Heart right ventricle (tissue), 16 donors: ENCODE results near the gene ZNF471. TPM values are rescaled to one million over a fixed set of nuclear protein-coding genes. Genes with fewer than 3 reads are reported as not detected.

ENCODE experiments used
- ATAC-seq, 8 donors: fragments of 200-7000 bp; cut with Tn5 transposase; one replicate each; pipeline ENCODE4 v1.9.1; 2020; ENCODE audit warnings: mild to moderate bottlenecking in 8 of 8, moderate library complexity in 8 of 8, moderate number of reproducible peaks in 1 of 8
- DNase-seq, 2 donors: peaks; one replicate each; pipeline ENCODE4 v3.0.0-alpha.2; 2020
- H3K27ac ChIP-seq, 10 donors: fragments of 200-600 bp; sonication (generic) in 2 of 10; one replicate each; pipeline versions ENCODE4 v1.5.0 to v1.8.0; 2020 to 2022; ENCODE audit warnings: mild to moderate bottlenecking in 3 of 10
- H3K27me3 ChIP-seq, 7 donors: fragments of 200-600 bp; one replicate each; pipeline ENCODE4 v1.8.0; 2021 to 2022; ENCODE audit warnings: mild to moderate bottlenecking in 2 of 7
- H3K36me3 ChIP-seq, 9 donors: fragments of 200-600 bp; sonication (generic) in 1 of 9; one replicate each; pipeline versions ENCODE4 v1.5.0 to v1.8.0; 2020 to 2022; ENCODE audit warnings: mild to moderate bottlenecking in 2 of 9
- H3K4me1 ChIP-seq, 9 donors: fragments of 200-600 bp; sonication (generic) in 1 of 9; one replicate each; pipeline versions ENCODE4 v1.5.0 to v1.8.0; 2020 to 2022; ENCODE audit warnings: mild to moderate bottlenecking in 4 of 9
- H3K4me3 ChIP-seq, 10 donors: fragments of 200-600 bp; sonication (generic) in 2 of 10; one replicate each; pipeline versions ENCODE4 v1.5.0 to v1.8.0; 2020 to 2022; ENCODE audit warnings: mild to moderate bottlenecking in 7 of 10, moderate library complexity in 2 of 10
- H3K9me3 ChIP-seq, 11 donors: fragments of 200-600 bp in 10 of 11; sonication (generic) in 2 of 11; one replicate each; pipeline versions ENCODE4 v1.5.0 to v1.8.0; 2013 to 2022; ENCODE audit warnings: mild to moderate bottlenecking in 2 of 11, control low read depth in 1 of 11, moderate library complexity in 1 of 11
- CTCF ChIP-seq, 9 donors: fragments of 200-600 bp; sonication (generic) in 2 of 9; IDR thresholded peaks; one replicate each; pipeline versions ENCODE4 v1.5.0 to v1.8.0; 2021 to 2022; ENCODE audit warnings: antibody characterized with exemption in 9 of 9, mild to moderate bottlenecking in 5 of 9, moderate library complexity in 1 of 9
- WGBS, 2 donors: extraction: QIAGEN DNeasy Blood & Tissue Kit; methylation state at CpG; one replicate each; pipeline ENCODE4 v1.1.7; 2013; ENCODE audit warnings: inconsistent platforms in 1 of 2; 5-methylcytosine and 5-hydroxymethylcytosine counted together
- intact Hi-C, 10 donors: fragments of 100-400 bp; cut with DNase I; formaldehyde crosslinking; loops; one replicate each; pipeline versions ENCODE4 v1.11.1 to v1.14.2; 2022
- polyA plus RNA-seq, 2 donors: library from polyadenylated mRNA; stranded (reverse); fragments of 200-250 nt; gene quantifications; one replicate each; pipeline ENCODE4 v1.2.3, GENCODE V29; 2013
- total RNA-seq, 10 donors: library from RNA; stranded (reverse); fragmentation: NEBNext Ultra II Directional in 3 of 10; extraction: Animal tissue kit (Norgen Biotek cat#: 25700) in 3 of 10; gene quantifications; one replicate each; pipeline versions ENCODE4 v1.2.1 to v1.2.4, GENCODE V29; 2021 to 2023
- donor health status: Arrhythmogenic right ventricular cardiomyopathy.
- donor health status: ischemic (EF 13 %, LVEDD 7.1; RV severe dilation, severe dysfunction).
- donor health status: healthy with polysubstance abuse.
- donor health status: DM: no; HTN: yes; CAD: no.
- donor health status: DM: no; HTN: no; CAD: no.
- donor health status: ischemic (EF 25% LVEDD 6.9; RV normal size, moderate dysfunction).
- donor health status: ischemic (EF 25% LVEDD 5.7; RV mildly dilated, moderate dysfunction).
- donor health status: healthy.
- donor health status: DM: yes; HTN: yes; CAD: no.
- donor health status: Ischemic cardiomyopathy.
- donor health status: ischemic (EF 35%, LVEDD 5.7; RV mildly dilated, moderate dysfunction).
- donor health status: nonischemic (EF 11% LVEDD 7.7; RV severe dilation, severe dysfunction).
- donor health status: DM: yes; HTN: yes; CAD: no.
- donor health status: PGD.
- donor health status: ischemic (EF 29% LVEDD 5.4; RV normal size, mild dysfunction).
- donor health status: nonischemic (EF 23%, LVEDD 6.1; RV moderate dilation, normal function).

Gene ZNF471
- total and polyA plus RNA-seq, 12 donors, result 1.9 to 7.7 (median 5.5) TPM

GRCh38 chr19:56572589-56572988 lies 64.9 kb downstream of the ZNF471 start:
- Histone ChIP-seq H3K4me3 (no peak overlapping the region), H3K9me3 (peaks cover 10 to 98% (median 80%) of the 10 kb centered on the region in 11 donors), H3K36me3 (peaks cover 0 to 93% (median 87%) of the 10 kb centered on the region in 9 donors), H3K27me3 (no peaks in the 10 kb centered on the region), H3K4me1 (peaks cover 0 to 11% (median 9%) of the 10 kb centered on the region in 9 donors), H3K27ac (no peak overlapping the region)
- ATAC-seq (no peak), DNase-seq (no peak)
- WGBS, 2 donors, result 50 to 75% methylated on average over 2 of the region's 2 CpGs
- no peak for TF ChIP-seq CTCF (IDR thresholded peaks at IDR 0.05)
- intact Hi-C loops, result loop anchor here in 1 of 10 donors (10.0 kb wide), 1 partner anchor 48 kb away; no protein-coding TSS in a partner anchor

GRCh38 chr19:56573914-56574313 lies 66.3 kb downstream of the ZNF471 start:
- DNase-seq (no peak), ATAC-seq (no peak)
- intact Hi-C loops, result loop anchor here in 1 of 10 donors (10.0 kb wide), 1 partner anchor 49 kb away; no protein-coding TSS in a partner anchor
- H3K4me1 ChIP-seq, result no peaks in the 10 kb centered on the region
- H3K9me3 ChIP-seq, result peaks cover 10 to 100% (median 94%) of the 10 kb centered on the region in 11 donors
- no peaks in the 10 kb centered on the region for H3K27me3 ChIP-seq
- no peak overlapping the region for H3K4me3 ChIP-seq
- WGBS, 2 donors, result 98 to 99% methylated on average over 3 of the region's 3 CpGs
- no peak overlapping the region for H3K27ac ChIP-seq
- no peak for TF ChIP-seq CTCF (IDR thresholded peaks at IDR 0.05)
- peaks cover 0 to 100% (median 89%) of the 10 kb centered on the region in 9 donors for H3K36me3 ChIP-seq

GRCh38 chr19:56577719-56578602 lies 70.3 kb downstream of the ZNF471 start:
- ATAC-seq (no peak), DNase-seq (no peak)
- Histone ChIP-seq H3K27me3 (no peaks in the 10 kb centered on the region), H3K36me3 (peaks cover 0 to 100% (median 59%) of the 10 kb centered on the region in 9 donors), H3K27ac (no peak overlapping the region), H3K4me1 (no peaks in the 10 kb centered on the region), H3K4me3 (no peak overlapping the region), H3K9me3 (peaks cover 13 to 100% (median 100%) of the 10 kb centered on the region in 11 donors)
- no peak for TF ChIP-seq CTCF (IDR thresholded peaks at IDR 0.05)
- intact Hi-C loops, result loop anchor here in 1 of 10 donors (10.0 kb wide), 1 partner anchor 53 kb away; no protein-coding TSS in a partner anchor
- 98% methylated on average over 11 of the region's 11 CpGs for WGBS, 2 donors

Other genes starting within 250 kb of the ZNF471 start
- under 1 TPM in 3 of 10 donors, not detected in 7; 0.50 to 0.87 (median 0.61) TPM for gene EDDM13, start 235.1 kb upstream of the ZNF471 start, total RNA-seq
- under 1 TPM in 1 of 2 donors, not detected in 1; 0.39 TPM for gene EDDM13, start 235.1 kb upstream of the ZNF471 start, polyA plus RNA-seq
- 10 to 100 TPM; 17.7 to 33.4 (median 21.4) TPM for gene ZSCAN5A, start 193.0 kb upstream of the ZNF471 start, total RNA-seq
- 10 to 100 TPM in 1 of 2 donors, 1 to 10 TPM in 1; 9.5 to 10.4 TPM for gene ZSCAN5A, start 193.0 kb upstream of the ZNF471 start, polyA plus RNA-seq
- 1 to 10 TPM; 3.0 to 6.2 (median 4.5) TPM for gene ZNF582, start 114.3 kb upstream of the ZNF471 start, total RNA-seq
- 1 to 10 TPM; 4.2 to 5.7 TPM for gene ZNF582, start 114.3 kb upstream of the ZNF471 start, polyA plus RNA-seq
- gene ZNF583, start 103.5 kb upstream of the ZNF471 start, total RNA-seq, result 1 to 10 TPM; 4.6 to 7.1 (median 5.4) TPM
- 1 to 10 TPM; 2.6 to 3.1 TPM for gene ZNF583, start 103.5 kb upstream of the ZNF471 start, polyA plus RNA-seq
- gene ZNF667, start 30.5 kb upstream of the ZNF471 start, total RNA-seq, result 1 to 10 TPM; 3.0 to 6.8 (median 4.7) TPM
- gene ZNF667, start 30.5 kb upstream of the ZNF471 start, polyA plus RNA-seq, result 1 to 10 TPM; 1.5 to 6.9 TPM
- gene ZFP28, start 31.1 kb downstream of the ZNF471 start, total RNA-seq, result 1 to 10 TPM; 5.2 to 9.1 (median 6.7) TPM
- gene ZFP28, start 31.1 kb downstream of the ZNF471 start, polyA plus RNA-seq, result 1 to 10 TPM; 4.1 to 5.3 TPM
- gene ZNF470, start 59.6 kb downstream of the ZNF471 start, total RNA-seq, result 1 to 10 TPM; 2.5 to 5.9 (median 4.9) TPM
- gene ZNF470, start 59.6 kb downstream of the ZNF471 start, polyA plus RNA-seq, result 10 to 100 TPM in 1 of 2 donors, 1 to 10 TPM in 1; 3.7 to 12.1 TPM
- gene ZNF71, start 87.4 kb downstream of the ZNF471 start, total RNA-seq, result 1 to 10 TPM; 4.4 to 7.2 (median 6.1) TPM
- 1 to 10 TPM; 2.9 to 5.3 TPM for gene ZNF71, start 87.4 kb downstream of the ZNF471 start, polyA plus RNA-seq
- gene SMIM17, start 135.3 kb downstream of the ZNF471 start, total RNA-seq, result under 1 TPM in 5 of 10 donors, not detected in 5; 0.24 to 0.67 (median 0.35) TPM
- under 1 TPM; 0.14 to 0.44 TPM for gene SMIM17, start 135.3 kb downstream of the ZNF471 start, polyA plus RNA-seq
- 1 to 10 TPM; 2.0 to 8.8 (median 3.8) TPM for gene ZNF835, start 163.9 kb downstream of the ZNF471 start, total RNA-seq
- 1 to 10 TPM; 1.2 to 1.3 TPM for gene ZNF835, start 163.9 kb downstream of the ZNF471 start, polyA plus RNA-seq